HL-60/S4 treated with phorbol 12-myristate 13-acetate at 8.2 ng/mL for 4 days and 3 days (cell line): Measurements from ENCODE around the gene ETNK1.
"Not testable (repeated sequence)": the region's sequence is repeated elsewhere in the genome, so short reads cannot be mapped to it uniquely, and the experiment has no call there.

Source experiments
- in situ Hi-C: fragments of 300-500 bp; cut with MboI; formaldehyde crosslinking; loops from 2 replicates; pipeline ENCODE4 v1.15.0; 2022; ENCODE audit warnings: low sequenced_read_pairs

Gene ETNK1

GRCh38 chr12:22684140-22685118, 59.5 kb downstream of the ETNK1 start:
- in situ Hi-C loops, result no loop called here

GRCh38 chr12:22686193-22686592, 61.2 kb downstream of the ETNK1 start:
- in situ Hi-C loops, result no loop called here

DNA sequence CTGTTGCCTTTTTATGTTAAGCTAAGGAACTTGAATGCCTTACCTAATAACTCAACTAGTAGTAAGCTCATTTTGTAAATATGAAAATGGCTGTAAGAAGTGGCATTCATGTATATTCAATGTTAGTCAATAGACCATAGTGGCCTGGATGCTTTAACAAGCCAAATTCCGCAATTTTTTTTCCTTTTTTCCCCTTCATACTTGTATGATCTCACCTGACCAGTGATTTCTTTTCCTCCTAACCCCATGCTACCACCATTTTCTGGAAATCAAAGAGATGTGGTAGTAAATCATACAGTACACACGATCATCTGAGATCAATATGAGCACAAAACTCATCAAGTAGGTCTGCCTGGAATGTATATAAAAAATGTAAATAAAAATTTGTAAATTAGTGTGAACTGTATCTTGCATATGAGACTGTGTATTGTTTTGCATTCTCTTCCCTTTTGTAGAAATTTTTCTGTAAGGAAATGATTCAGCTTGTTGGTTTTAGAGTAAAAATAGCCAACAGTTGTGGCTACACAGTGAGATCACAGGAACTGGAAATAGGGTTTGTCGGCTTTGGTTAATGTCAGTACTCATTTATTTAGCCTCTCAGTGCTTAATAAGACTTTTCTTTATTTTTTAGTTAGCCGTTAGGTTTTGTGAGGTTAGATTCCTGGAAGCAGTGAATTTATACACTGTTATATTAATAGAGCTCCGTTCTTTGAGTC, 62.5 kb downstream of the ETNK1 start:
- in situ Hi-C loops, result no loop called here

DNA sequence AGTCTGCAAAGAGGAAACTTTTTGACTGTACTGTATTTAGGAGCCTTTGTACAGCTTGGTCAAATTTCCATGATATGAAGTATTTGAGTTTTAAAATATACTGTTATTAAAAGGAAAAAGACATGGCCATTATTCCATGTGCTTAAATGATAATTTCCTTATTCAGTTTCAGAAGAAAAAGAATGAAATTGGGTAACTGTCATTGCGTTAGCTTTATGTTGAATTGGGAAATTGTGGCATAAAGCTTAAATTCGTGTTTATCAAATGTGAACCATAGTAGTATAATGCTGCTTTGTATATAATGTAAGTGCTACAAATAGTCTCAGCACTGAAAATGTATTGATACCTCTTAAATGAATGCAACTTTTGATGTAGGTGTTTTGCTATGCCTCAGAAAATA, 64.9 kb downstream of the ETNK1 start:
- in situ Hi-C loops, result no loop called here

DNA sequence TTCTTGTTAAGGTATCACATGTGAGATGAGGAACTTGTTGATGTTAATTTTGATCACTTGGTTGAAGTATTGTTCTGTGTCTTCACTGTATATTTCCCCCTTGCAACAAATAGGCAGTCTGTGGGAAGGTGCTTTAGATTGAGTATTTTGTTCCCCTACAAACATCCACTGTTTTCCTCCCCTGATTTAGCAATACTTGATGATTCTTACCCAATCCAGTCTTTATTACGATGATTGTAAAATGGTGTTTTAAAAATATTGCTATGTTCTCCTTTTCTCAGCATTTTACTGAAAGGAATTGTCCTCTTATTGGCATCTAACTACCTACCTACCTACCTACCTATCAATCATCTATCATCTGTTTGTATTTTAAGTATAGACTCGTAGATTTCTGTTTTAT, 66.3 kb downstream of the ETNK1 start:
- in situ Hi-C loops, result no loop called here

DNA sequence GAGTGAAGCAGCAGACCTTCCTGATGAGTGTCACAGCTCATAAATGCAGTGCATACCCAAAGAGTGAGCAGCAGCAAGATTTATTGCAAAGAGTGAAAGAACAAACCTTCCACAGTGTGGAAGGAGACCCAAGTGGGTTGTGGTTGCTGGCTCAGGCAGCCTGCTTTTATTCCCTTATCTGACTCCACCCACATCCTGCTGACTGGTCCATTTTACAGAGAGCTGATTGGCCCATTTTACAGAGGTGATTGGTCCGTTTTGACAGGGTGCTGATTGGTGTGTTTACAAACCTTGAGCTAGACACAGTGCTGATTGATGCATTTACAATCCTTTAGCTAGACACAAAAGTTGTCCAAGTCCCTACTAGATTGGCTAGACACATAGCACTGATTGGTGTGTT, 67.5 kb downstream of the ETNK1 start:
- in situ Hi-C loops, result not testable (repeated sequence)

DNA sequence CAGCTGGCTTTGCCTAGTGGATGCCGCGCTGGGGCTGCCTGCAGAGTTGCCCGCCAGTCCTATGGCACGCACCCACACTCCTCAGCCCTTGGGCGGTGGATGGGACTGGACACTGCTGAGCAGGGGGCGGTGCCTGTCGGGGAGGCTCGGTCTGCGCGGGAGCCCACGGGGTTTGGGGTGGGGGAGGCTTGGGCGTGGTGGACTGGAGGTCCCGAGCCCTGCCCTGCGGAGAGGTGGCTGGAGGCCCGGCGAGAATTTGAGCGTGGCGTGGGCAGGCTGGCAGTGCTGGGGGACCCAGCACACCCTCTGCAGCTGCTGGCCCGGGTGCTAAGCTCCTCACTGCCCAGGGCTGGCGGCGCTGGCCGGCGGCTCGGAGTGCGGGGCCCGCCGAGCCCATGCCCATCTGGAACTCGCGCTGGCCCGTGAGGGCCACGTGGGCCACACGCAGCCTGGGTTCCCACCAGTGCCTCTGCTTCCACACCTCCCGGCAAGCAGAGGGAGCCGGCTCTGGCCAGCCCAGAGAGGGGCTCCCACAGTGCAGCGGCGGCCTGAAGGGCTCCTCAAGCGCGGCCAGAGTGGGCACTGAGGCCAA, 68.1 kb downstream of the ETNK1 start:
- in situ Hi-C loops, result no loop called here

DNA sequence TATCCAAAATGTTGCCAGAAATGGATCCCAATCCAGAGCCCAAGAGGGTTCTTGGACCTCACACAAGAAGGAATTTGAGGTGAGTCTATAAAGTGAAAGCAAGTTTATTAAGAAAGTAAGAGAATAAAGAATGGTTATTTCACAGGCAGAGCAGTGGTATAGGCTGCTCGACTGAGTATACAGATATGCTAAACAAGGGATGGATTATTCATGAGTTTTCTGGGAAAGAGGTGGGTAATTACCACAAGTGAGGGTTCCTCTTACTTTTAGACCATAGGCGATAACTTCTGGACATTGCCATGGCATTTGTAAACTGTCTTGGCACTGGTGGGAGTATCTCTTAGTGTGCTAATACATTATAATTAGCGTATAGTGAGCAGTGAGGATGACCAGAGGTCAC, 73.6 kb downstream of the ETNK1 start:
- in situ Hi-C loops, result no loop called here

DNA sequence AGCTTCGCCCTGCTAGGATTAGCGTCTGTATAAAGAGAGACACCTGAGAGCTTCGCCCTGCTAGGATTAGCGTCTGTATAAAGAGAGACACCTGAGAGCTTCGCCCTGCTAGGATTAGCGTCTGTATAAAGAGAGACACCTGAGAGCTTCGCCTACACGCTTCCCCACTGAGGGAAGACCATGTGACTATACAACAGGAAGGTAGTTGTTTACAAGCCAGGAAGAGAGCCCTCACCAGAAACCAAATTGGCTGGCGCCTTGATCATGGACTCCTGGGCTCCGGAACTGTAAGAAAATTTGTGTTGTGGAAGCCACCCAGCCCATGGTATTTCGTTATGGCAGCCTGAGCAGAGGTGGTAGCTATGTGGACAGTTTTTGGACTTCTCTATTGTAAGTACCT, 74.7 kb downstream of the ETNK1 start:
- in situ Hi-C loops, result not testable (repeated sequence)

DNA sequence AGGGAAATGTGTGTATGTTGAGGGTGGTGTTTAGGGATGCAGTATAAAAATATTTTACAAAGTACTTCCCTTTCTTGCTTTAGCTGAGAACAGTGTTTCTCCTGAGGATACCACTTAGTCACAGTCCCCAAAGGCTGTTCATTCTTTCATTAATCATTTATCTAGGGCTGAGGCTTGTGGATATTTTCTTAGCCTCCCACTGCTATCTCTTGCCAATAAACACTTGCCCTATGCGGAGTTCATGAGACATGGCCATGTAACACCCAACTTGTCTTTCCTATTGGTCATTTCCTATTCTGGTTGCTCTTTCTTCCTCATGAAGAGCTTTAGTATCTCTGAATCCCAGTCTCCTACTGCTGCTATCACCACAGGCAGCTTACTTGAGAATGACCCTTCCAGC, 75.1 kb downstream of the ETNK1 start:
- in situ Hi-C loops, result no loop called here

GRCh38 chr12:22701216-22701809, 76.3 kb downstream of the ETNK1 start:
- in situ Hi-C loops, result not testable (repeated sequence)

DNA sequence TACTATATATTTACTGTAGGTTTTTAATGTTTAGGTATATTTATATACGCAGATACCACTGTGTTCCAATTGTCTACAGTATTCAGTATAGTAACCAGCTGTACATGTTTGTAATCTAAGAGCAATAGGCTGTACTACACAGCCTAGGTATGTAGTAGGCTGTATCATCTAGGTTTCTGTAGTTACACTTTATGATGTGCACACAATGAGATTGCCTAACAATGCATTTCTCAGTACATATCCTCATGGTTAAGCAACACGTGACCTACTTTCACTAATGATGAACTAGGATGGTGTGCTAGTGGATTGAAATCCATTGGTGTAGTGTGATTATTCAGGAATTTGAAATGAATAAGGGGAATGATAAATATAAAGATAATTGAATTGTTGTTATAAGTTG, 77.7 kb downstream of the ETNK1 start:
- in situ Hi-C loops, result no loop called here

GRCh38 chr12:22709292-22709691, 84.3 kb downstream of the ETNK1 start:
- in situ Hi-C loops, result no loop called here

DNA sequence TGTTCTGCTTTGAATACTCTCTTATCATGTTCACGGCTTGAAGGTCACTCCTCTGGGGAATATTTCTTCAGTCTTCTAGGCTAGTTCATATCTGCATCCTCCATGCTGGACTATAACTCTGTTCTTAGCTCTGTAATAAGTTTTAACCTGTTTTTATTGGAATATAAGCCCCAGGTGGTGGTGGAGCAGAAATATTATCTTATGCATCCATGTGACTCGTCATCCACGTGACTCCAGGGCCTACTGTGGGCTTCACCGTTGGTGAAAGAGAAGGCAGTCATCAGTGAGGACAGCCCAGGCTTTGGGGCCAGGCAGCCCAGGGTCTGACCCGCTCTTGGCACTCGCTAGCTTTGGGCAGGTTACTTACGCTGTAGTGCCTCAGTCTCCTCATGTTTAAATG, 87.1 kb downstream of the ETNK1 start:
- in situ Hi-C loops, result no loop called here

DNA sequence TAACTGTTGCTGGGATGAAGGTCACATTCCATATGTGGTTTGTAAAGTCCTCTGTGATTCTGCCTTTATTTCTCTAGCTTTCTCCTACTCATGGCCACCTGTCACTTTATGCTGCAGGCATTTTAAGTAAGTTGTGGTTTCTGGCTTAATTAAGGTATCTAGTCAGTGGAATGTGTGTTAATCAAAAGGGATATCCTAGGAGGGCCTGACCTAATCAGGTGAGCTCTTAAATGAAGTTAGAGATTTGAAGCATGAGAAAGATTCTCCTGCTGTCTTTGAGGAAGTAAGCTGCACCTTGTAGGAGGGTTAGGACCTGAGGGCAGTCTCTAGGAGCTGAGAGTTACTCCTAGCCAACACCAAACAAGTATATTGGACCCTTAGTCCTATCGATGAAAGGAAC, 90.3 kb downstream of the ETNK1 start:
- in situ Hi-C loops, result no loop called here

GRCh38 chr12:22719745-22720144, 94.8 kb downstream of the ETNK1 start:
- in situ Hi-C loops, result no loop called here

- in situ Hi-C loops, result no loop called here
Measured at GRCh38 chr12:22722081-22722480, 97.1 kb downstream of the ETNK1 start.

- in situ Hi-C loops, result no loop called here
Measured at GRCh38 chr12:22722779-22723178, 97.8 kb downstream of the ETNK1 start.

GRCh38 chr12:22728987-22729386, 104.0 kb downstream of the ETNK1 start:
- in situ Hi-C loops, result no loop called here

DNA sequence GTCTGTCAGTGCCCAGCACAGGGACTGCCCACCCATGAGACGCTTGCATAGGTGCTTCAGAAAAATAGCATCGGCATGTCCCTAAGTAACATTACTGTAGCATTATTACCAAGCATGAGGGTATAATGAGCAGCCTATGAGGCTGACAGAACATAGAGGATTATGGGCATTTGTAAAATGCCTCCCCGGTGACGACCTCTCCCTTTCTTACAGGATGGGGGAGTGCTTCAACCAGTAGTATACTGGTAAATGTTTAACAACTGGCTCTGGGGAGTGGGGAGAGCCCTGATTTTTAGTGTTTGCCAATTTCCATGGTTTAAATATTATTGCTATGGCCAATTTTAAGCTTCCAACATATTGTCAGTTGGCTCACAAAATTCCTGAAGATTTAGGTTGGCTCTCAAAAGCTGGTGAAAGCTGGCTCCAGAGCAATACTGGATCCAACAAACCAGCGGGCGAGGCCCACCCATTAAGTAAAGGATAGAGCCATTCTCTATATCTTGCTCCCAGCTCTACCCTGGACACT, 104.5 kb downstream of the ETNK1 start:
- in situ Hi-C loops, result no loop called here

- in situ Hi-C loops, result no loop called here
Measured at GRCh38 chr12:22729957-22730443, 105.0 kb downstream of the ETNK1 start.
